OCI-LY7 (cell line): ENCODE measurements around the gene TCFL5. TPM values are rescaled to one million over a fixed set of nuclear protein-coding genes. Genes with fewer than 3 reads are reported as not detected.

Experiments
- BruUV-seq: library from RNA; stranded (reverse); fragments of 400-500 nt; replicated peaks from 2 replicates; lab custom pipeline; 2021; lab: Mats Ljungman, UMichigan
- CTCF ChIA-PET: fragments of 300-600 bp; sonication (Branson Sonifier 250); formaldehyde crosslinking; loops from one replicate; lab custom pipeline; 2022; ENCODE audit warnings: antibody characterized with exemption; ENCODE audit not compliant: unreplicated experiment; lab: Charles Lee
- POLR2A ChIA-PET: fragments of 300-600 bp; sonication (Branson Sonifier 250); formaldehyde crosslinking; loops from one replicate; lab custom pipeline; 2022; ENCODE audit warnings: antibody characterized with exemption; lab: Charles Lee
- DNase-seq: peaks from one replicate; pipeline ENCODE4 v3.0.0-alpha.2; 2015; ENCODE audit warnings: low spot score
- H2AFZ ChIP-seq: fragments of 200-600 bp; sonication (generic), shearing (Covaris generic); 2 replicates; pipeline ENCODE4 v1.6.1; 2014; ENCODE audit warnings: mild to moderate bottlenecking, antibody characterized with exemption, low read length, moderate library complexity
- H3K27ac ChIP-seq: fragments of 200-600 bp; sonication (generic); 2 replicates; pipeline ENCODE4 v1.5.1; 2014; ENCODE audit warnings: mixed run types, low read depth, mild to moderate bottlenecking, moderate library complexity, low read length, inconsistent platforms; ENCODE audit not compliant: poor library complexity, severe bottlenecking
- H3K36me3 ChIP-seq: fragments of 200-600 bp; sonication (generic); 2 replicates; pipeline ENCODE4 v1.6.1; 2014; ENCODE audit warnings: mild to moderate bottlenecking, antibody characterized with exemption, low read length, moderate library complexity, mixed read lengths; ENCODE audit not compliant: insufficient read depth
- H3K4me1 ChIP-seq: fragments of 200-600 bp; sonication (generic); 2 replicates; pipeline ENCODE4 v1.5.1; 2014; ENCODE audit warnings: mild to moderate bottlenecking, low read length; ENCODE audit not compliant: insufficient read depth, poor library complexity, severe bottlenecking
- H3K4me2 ChIP-seq: fragments of 200-600 bp; sonication (generic); 2 replicates; pipeline ENCODE4 v1.6.1; 2014; ENCODE audit warnings: mild to moderate bottlenecking, low read length
- H3K4me3 ChIP-seq: fragments of 200-600 bp; sonication (generic); 2 replicates; pipeline ENCODE4 v1.5.1; 2014; ENCODE audit warnings: mild to moderate bottlenecking, low read depth, low read length; ENCODE audit not compliant: poor library complexity, severe bottlenecking
- H3K79me2 ChIP-seq: fragments of 200-600 bp; sonication (generic); 2 replicates; pipeline ENCODE4 v1.6.1; 2016; ENCODE audit warnings: low read depth, mild to moderate bottlenecking, low read length, moderate library complexity, mixed read lengths; ENCODE audit not compliant: insufficient read depth
- H3K9me2 ChIP-seq: fragments of 200-600 bp; sonication (generic); 2 replicates; pipeline ENCODE4 v1.6.1; 2016; ENCODE audit warnings: mild to moderate bottlenecking, low read length, mixed read lengths; ENCODE audit not compliant: insufficient read depth
- H3K9me3 ChIP-seq: fragments of 200-600 bp; sonication (generic); 2 replicates; pipeline ENCODE4 v1.6.1; 2014; ENCODE audit warnings: mild to moderate bottlenecking, mixed run types, low read length, mixed read lengths
- H4K20me1 ChIP-seq: fragments of 200-600 bp; sonication (generic); 2 replicates; pipeline ENCODE4 v1.6.1; 2014; ENCODE audit warnings: mild to moderate bottlenecking, antibody characterized with exemption, low read length, moderate library complexity, mixed read lengths; ENCODE audit not compliant: insufficient read depth
- CTCF ChIP-seq: fragments of 200-600 bp; sonication (generic); conservative IDR thresholded peaks from 2 replicates; pipeline ENCODE4 v1.5.1; 2014; ENCODE audit warnings: mild to moderate bottlenecking, antibody characterized with exemption, low read length, moderate library complexity, mixed read lengths
- EZH2phosphoT487 ChIP-seq: fragments of 200-600 bp; sonication (generic); IDR thresholded peaks from 2 replicates; pipeline ENCODE4 v1.6.1; 2018; ENCODE audit warnings: low read depth, borderline replicate concordance, mild to moderate bottlenecking, mixed run types, antibody characterized with exemption, low read length, moderate library complexity, mixed read lengths
- intact Hi-C: fragments of 100-400 bp; cut with micrococcal nuclease; formaldehyde crosslinking; loops from one replicate; pipeline ENCODE4 v1.10.0; 2022; ENCODE audit not compliant: unreplicated experiment
- total RNA-seq, 2 experiments: library from RNA; depleted of rRNA in 1 of 2; stranded (reverse); fragments of >200 nt in 1 of 2; shearing (Covaris generic) in 1 of 2; gene quantifications; 2 replicates each; pipeline ENCODE4 v1.2.3, GENCODE V29; 2014 to 2022

The TCFL5 gene
- total RNA-seq, 2 experiments from 2014 or later = 8.7 to 9.5 TPM

- ChIA-PET POLR2A (no interaction called here), CTCF (no interaction called here)
- intact Hi-C loops = no loop called here
Observed at GRCh38 chr20:62836967-62837490, 24.6 kb downstream of the TCFL5 start.

DNA sequence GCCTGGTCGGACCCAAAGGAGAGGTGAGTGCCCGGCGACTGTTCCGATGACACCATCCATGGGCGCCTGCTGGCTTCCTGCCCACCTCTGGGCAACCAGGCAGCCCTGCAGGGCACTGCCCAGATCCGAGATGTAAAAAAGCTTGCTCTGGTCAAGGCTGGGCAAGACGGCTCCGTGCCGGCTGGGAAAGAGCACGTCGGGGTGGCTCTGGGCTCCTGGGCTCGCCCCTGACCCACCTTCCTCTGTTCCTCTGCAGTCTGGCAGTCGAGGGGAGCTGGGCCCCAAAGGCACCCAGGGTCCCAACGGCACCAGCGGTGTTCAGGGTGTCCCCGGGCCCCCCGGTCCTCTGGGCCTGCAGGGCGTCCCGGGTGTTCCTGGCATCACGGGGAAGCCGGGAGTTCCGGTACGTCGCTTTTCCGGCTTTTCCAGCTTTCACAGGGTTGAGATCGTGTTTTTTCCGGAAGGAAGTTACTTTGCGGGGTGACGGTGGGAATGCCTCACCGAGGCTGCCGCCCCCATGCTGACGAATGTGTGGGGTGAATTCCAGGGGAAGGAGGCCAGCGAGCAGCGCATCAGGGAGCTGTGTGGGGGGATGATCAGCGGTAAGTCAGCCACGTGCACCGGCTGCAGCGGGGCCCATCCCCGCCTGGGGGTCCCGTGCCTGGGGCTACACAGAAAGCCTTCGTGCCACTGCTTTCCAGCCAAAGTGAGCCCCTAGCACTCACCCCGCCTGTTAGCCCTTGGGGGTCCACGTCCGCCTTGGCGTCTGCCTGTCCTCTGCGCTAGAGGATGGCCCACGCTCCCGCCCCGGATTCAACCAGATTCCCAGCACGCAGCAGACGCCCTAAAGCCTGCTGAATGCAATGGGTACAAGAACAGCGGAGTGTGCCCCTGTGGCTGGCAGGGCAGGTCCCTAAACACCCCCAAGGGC is 25.4 kb downstream of the TCFL5 start:
- POLR2A ChIA-PET = no interaction called here
- no peaks in the 10 kb centered on the region for H3K9me3 ChIP-seq
- H3K79me2 ChIP-seq = no peaks in the 10 kb centered on the region
- CTCF ChIA-PET = no interaction called here
- no peaks in the 10 kb centered on the region for H3K36me3 ChIP-seq
- H4K20me1 ChIP-seq = no peaks in the 10 kb centered on the region
- H3K4me3 ChIP-seq = no peak overlapping the region
- H2AFZ ChIP-seq = no peak overlapping the region
- DNase-seq = no peak
- intact Hi-C loops = no loop called here
- peaks cover 24% of the 10 kb centered on the region for H3K4me1 ChIP-seq
- H3K9me2 ChIP-seq = no peaks in the 10 kb centered on the region
- no peak for TF ChIP-seq CTCF
- no peak for TF ChIP-seq EZH2phosphoT487
- H3K27ac ChIP-seq = no peak overlapping the region
- BruUV-seq = no TSS peak
- H3K4me2 ChIP-seq = no peak overlapping the region

More at GRCh38 chr20:62836967-62837490, 24.6 kb downstream of the TCFL5 start:
- Histone ChIP-seq H3K4me3 (no peak overlapping the region), H3K79me2 (no peaks in the 10 kb centered on the region), H3K27ac (no peak overlapping the region), H3K4me2 (no peak overlapping the region), H3K9me2 (no peaks in the 10 kb centered on the region), H3K36me3 (no peaks in the 10 kb centered on the region), H2AFZ (no peak overlapping the region), H3K9me3 (no peaks in the 10 kb centered on the region), H4K20me1 (no peaks in the 10 kb centered on the region), H3K4me1 (peaks cover 20% of the 10 kb centered on the region)
- no peak for DNase-seq
- no TSS peak for BruUV-seq
- TF ChIP-seq CTCF = no peak
- no peak for TF ChIP-seq EZH2phosphoT487
